Neuronal stem cell (in vitro differentiated cells): ENCODE results near the gene RAB5B.

Experiments used
- DNase-seq: peaks from one replicate; pipeline ENCODE4 v3.0.0-alpha.2; 2013; ENCODE audit warnings: low spot score
- H2AFZ ChIP-seq: one replicate; pipeline ENCODE4 v1.6.1; 2013; ENCODE audit warnings: mild to moderate bottlenecking, low read length, inconsistent platforms
- H2AK5ac ChIP-seq: 2 replicates; pipeline ENCODE4 v1.6.1; 2013; ENCODE audit warnings: low read depth, mild to moderate bottlenecking, inconsistent platforms, low read length, moderate library complexity, mixed read lengths
- H2BK120ac ChIP-seq: 2 replicates; pipeline ENCODE4 v1.6.1; 2013; ENCODE audit warnings: low read depth, mild to moderate bottlenecking, inconsistent platforms, low read length, moderate library complexity, mixed read lengths
- H2BK12ac ChIP-seq: one replicate; pipeline ENCODE4 v1.6.1; 2013; ENCODE audit warnings: low read length, inconsistent platforms
- H2BK15ac ChIP-seq: 2 replicates; pipeline ENCODE4 v1.6.1; 2013; ENCODE audit warnings: mild to moderate bottlenecking, low read length, inconsistent platforms, mixed read lengths
- H2BK5ac ChIP-seq: one replicate; pipeline ENCODE4 v1.6.1; 2013; ENCODE audit warnings: inconsistent platforms, mild to moderate bottlenecking, low read length, moderate library complexity
- H3K14ac ChIP-seq: one replicate; pipeline ENCODE4 v1.6.1; 2013; ENCODE audit warnings: low read length, inconsistent platforms
- H3K18ac ChIP-seq: 2 replicates; pipeline ENCODE4 v1.6.1; 2013; ENCODE audit warnings: low read length, inconsistent platforms
- H3K23ac ChIP-seq: 2 replicates; pipeline ENCODE4 v1.6.1; 2013; ENCODE audit warnings: low read depth, mild to moderate bottlenecking, mixed read lengths, low read length, inconsistent platforms; ENCODE audit not compliant: poor library complexity
- H3K27ac ChIP-seq: replicated peaks from 3 replicates; pipeline ENCODE4 v1.5.1; 2013; ENCODE audit warnings: low read length, inconsistent platforms
- H3K27me3 ChIP-seq, 3 experiments: 2 replicates each; pipeline ENCODE4 v1.6.1; 2013; ENCODE audit warnings: low read length in 3 of 3, mild to moderate bottlenecking in 2 of 3, inconsistent platforms in 1 of 3, low read depth in 1 of 3, mixed read lengths in 1 of 3, moderate library complexity in 1 of 3; ENCODE audit not compliant: control insufficient read depth in 3 of 3, insufficient read depth in 3 of 3
- H3K36me3 ChIP-seq, 2 donors: replicated peaks in 1 of 2; 2 replicates each; pipeline ENCODE4 v1.6.1; 2013; ENCODE audit warnings: low read length in 2 of 2; ENCODE audit not compliant: control insufficient read depth in 2 of 2, insufficient read depth in 2 of 2
- H3K4ac ChIP-seq: 2 replicates; pipeline ENCODE4 v1.6.1; 2013; ENCODE audit warnings: inconsistent platforms, mild to moderate bottlenecking, low read length, moderate library complexity
- H3K4me1 ChIP-seq, 2 donors: 1 replicate in 1 of 2; 2 replicates in 1 of 2; pipeline ENCODE4 v1.6.1; 2013; ENCODE audit warnings: low read length in 2 of 2, low read depth in 1 of 2; ENCODE audit not compliant: control insufficient read depth in 2 of 2, insufficient read depth in 1 of 2
- H3K4me2 ChIP-seq: one replicate; pipeline ENCODE4 v1.6.1; 2013; ENCODE audit warnings: mild to moderate bottlenecking, low read length, inconsistent platforms; ENCODE audit not compliant: insufficient read depth, poor library complexity, severe bottlenecking
- H3K4me3 ChIP-seq, 2 donors: 2 replicates each; pipeline ENCODE4 v1.5.1; 2013; ENCODE audit warnings: low read length in 2 of 2, mild to moderate bottlenecking in 2 of 2, inconsistent platforms in 1 of 2, moderate library complexity in 1 of 2
- H3K79me1 ChIP-seq: one replicate; pipeline ENCODE4 v1.6.1; 2013; ENCODE audit warnings: low read depth, mild to moderate bottlenecking, inconsistent platforms, low read length, moderate library complexity
- H3K9ac ChIP-seq: one replicate; pipeline ENCODE4 v1.6.1; 2013; ENCODE audit warnings: mild to moderate bottlenecking, low read depth, low read length, inconsistent platforms; ENCODE audit not compliant: poor library complexity
- H3K9me3 ChIP-seq, 2 donors: replicated peaks in 1 of 2; 2 replicates each; pipeline versions ENCODE3 to v1.6.1; 2013; ENCODE audit warnings: low read length in 2 of 2, mild to moderate bottlenecking in 2 of 2, inconsistent platforms in 1 of 2, low read depth in 1 of 2, mixed read lengths in 1 of 2, moderate library complexity in 1 of 2; ENCODE audit not compliant: control insufficient read depth in 2 of 2, insufficient read depth in 1 of 2
- H4K8ac ChIP-seq: one replicate; pipeline ENCODE4 v1.6.1; 2013; ENCODE audit warnings: low read depth, mild to moderate bottlenecking, inconsistent platforms, low read length, moderate library complexity
- H4K91ac ChIP-seq: one replicate; pipeline ENCODE4 v1.6.1; 2013; ENCODE audit warnings: low read length, low read depth, mild to moderate bottlenecking, inconsistent platforms; ENCODE audit not compliant: poor library complexity
- WGBS, 2 donors: extraction: QIAGEN DNeasy Blood & Tissue Kit; methylation state at CpG; one replicate each; pipeline ENCODE4 v1.1.7; 2013; ENCODE audit warnings: missing lambda C conversion rate in 2 of 2, mixed read lengths in 1 of 2; ENCODE audit not compliant: insufficient read length in 2 of 2, insufficient replicate concordance in 1 of 2; ENCODE audit errors: extremely low coverage in 2 of 2; 5-methylcytosine and 5-hydroxymethylcytosine counted together

RAB5B gene

GRCh38 chr12:55933169-55933798 lies 40.6 kb upstream of the RAB5B start:
- no peak overlapping the region for H2AFZ ChIP-seq
- H2BK12ac ChIP-seq = no peak overlapping the region
- no peak overlapping the region for H3K4me3 ChIP-seq
- no peak overlapping the region for H3K23ac ChIP-seq
- H3K14ac ChIP-seq = no peak overlapping the region
- no peak for DNase-seq
- no peak overlapping the region for H2BK120ac ChIP-seq
- H3K4me2 ChIP-seq = no peak overlapping the region
- H3K4ac ChIP-seq = no peak overlapping the region
- no peaks in the 10 kb centered on the region for H3K79me1 ChIP-seq
- no peak overlapping the region for H3K18ac ChIP-seq
- H3K36me3 ChIP-seq = no peaks in the 10 kb centered on the region
- no peak overlapping the region for H4K8ac ChIP-seq
- H2AK5ac ChIP-seq = peak overlapping the region; percentile 14
- H4K91ac ChIP-seq = no peak overlapping the region
- H3K27me3 ChIP-seq = peaks cover 4 to 47% (median 20%) of the 10 kb centered on the region in 3 experiments
- no peaks in the 10 kb centered on the region for H3K9me3 ChIP-seq
- H3K4me1 ChIP-seq = peaks cover 9 to 16% of the 10 kb centered on the region in 2 donors
- no peak overlapping the region for H2BK15ac ChIP-seq
- H2BK5ac ChIP-seq = no peak overlapping the region
- WGBS, 2 donors = no CpG with 5 or more reads among the region's 7 CpGs
- no peak overlapping the region for H3K9ac ChIP-seq
- no peak overlapping the region for H3K27ac ChIP-seq

- Histone ChIP-seq H3K9me3 (no peaks in the 10 kb centered on the region), H2AFZ (no peak overlapping the region), H3K14ac (no peak overlapping the region), H2BK5ac (no peak overlapping the region), H2BK12ac (no peak overlapping the region), H3K4ac (no peak overlapping the region), H3K79me1 (no peaks in the 10 kb centered on the region), H3K9ac (no peak overlapping the region), H2BK15ac (no peak overlapping the region), H3K23ac (no peak overlapping the region), H2AK5ac (no peak overlapping the region), H4K8ac (no peak overlapping the region), H3K36me3 (no peaks in the 10 kb centered on the region), H3K4me1 (peaks cover 9 to 16% of the 10 kb centered on the region in 2 donors), H2BK120ac (no peak overlapping the region), H4K91ac (no peak overlapping the region), H3K18ac (no peak overlapping the region), H3K4me3 (no peak overlapping the region), H3K27me3 (peaks cover 4 to 47% (median 20%) of the 10 kb centered on the region in 3 experiments), H3K4me2 (no peak overlapping the region), H3K27ac (no peak overlapping the region)
- DNase-seq = no peak
- no CpG with 5 or more reads among the region's 1 CpG for WGBS, 2 donors
Observed at GRCh38 chr12:55933799-55934742, 39.8 kb upstream of the RAB5B start.

GRCh38 chr12:55934773-55935172 lies 39.1 kb upstream of the RAB5B start:
- Histone ChIP-seq H3K79me1 (no peaks in the 10 kb centered on the region), H2BK120ac (no peak overlapping the region), H4K8ac (no peak overlapping the region), H3K9me3 (no peaks in the 10 kb centered on the region), H3K23ac (no peak overlapping the region), H3K14ac (no peak overlapping the region), H2BK5ac (no peak overlapping the region), H2AK5ac (no peak overlapping the region), H3K4me1 (peaks cover 9 to 16% of the 10 kb centered on the region in 2 donors), H3K9ac (no peak overlapping the region), H3K27me3 (peaks cover 4 to 47% (median 20%) of the 10 kb centered on the region in 3 experiments), H3K27ac (no peak overlapping the region), H3K4me3 (no peak overlapping the region), H4K91ac (no peak overlapping the region), H3K4me2 (no peak overlapping the region), H2BK15ac (no peak overlapping the region), H3K4ac (no peak overlapping the region), H3K18ac (no peak overlapping the region), H2BK12ac (no peak overlapping the region), H3K36me3 (no peaks in the 10 kb centered on the region), H2AFZ (no peak overlapping the region)
- WGBS, 2 donors = no CpG with 5 or more reads among the region's 1 CpG
- no peak for DNase-seq

- no peak for DNase-seq
- H2BK120ac ChIP-seq = no peak overlapping the region
- H3K27me3 ChIP-seq = peaks cover 4 to 47% (median 20%) of the 10 kb centered on the region in 3 experiments
- H2BK12ac ChIP-seq = no peak overlapping the region
- no peaks in the 10 kb centered on the region for H3K79me1 ChIP-seq
- no peak overlapping the region for H2BK5ac ChIP-seq
- H3K14ac ChIP-seq = no peak overlapping the region
- H3K9me3 ChIP-seq = no peaks in the 10 kb centered on the region
- H3K27ac ChIP-seq = no peak overlapping the region
- H2BK15ac ChIP-seq = no peak overlapping the region
- H3K4me3 ChIP-seq = no peak overlapping the region
- peak overlapping the region; percentile 29 for H4K8ac ChIP-seq
- H3K18ac ChIP-seq = peak overlapping the region; percentile 15
- H4K91ac ChIP-seq = no peak overlapping the region
- H3K36me3 ChIP-seq = no peaks in the 10 kb centered on the region
- H2AK5ac ChIP-seq = peak overlapping the region; percentile 50
- H2AFZ ChIP-seq = no peak overlapping the region
- H3K9ac ChIP-seq = no peak overlapping the region
- no peak overlapping the region for H3K23ac ChIP-seq
- no CpG with 5 or more reads among the region's 26 CpGs for WGBS, 2 donors
- H3K4ac ChIP-seq = no peak overlapping the region
- no peak overlapping the region for H3K4me2 ChIP-seq
- H3K4me1 ChIP-seq = peaks cover 14 to 17% of the 10 kb centered on the region in 2 donors
Observed at GRCh38 chr12:55935738-55936151, 38.1 kb upstream of the RAB5B start.
